GM19467 (cell line): ENCODE measurements around the gene C1QTNF8.

ENCODE experiments used
- ATAC-seq: cut with Tn5 transposase; IDR thresholded peaks from one replicate; pipeline ENCODE4 v1.9.1; 2021; ENCODE audit warnings: mild to moderate bottlenecking, moderate library complexity; ENCODE audit not compliant: unreplicated experiment

C1QTNF8 gene, protein sequence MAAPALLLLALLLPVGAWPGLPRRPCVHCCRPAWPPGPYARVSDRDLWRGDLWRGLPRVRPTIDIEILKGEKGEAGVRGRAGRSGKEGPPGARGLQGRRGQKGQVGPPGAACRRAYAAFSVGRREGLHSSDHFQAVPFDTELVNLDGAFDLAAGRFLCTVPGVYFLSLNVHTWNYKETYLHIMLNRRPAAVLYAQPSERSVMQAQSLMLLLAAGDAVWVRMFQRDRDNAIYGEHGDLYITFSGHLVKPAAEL

DNA sequence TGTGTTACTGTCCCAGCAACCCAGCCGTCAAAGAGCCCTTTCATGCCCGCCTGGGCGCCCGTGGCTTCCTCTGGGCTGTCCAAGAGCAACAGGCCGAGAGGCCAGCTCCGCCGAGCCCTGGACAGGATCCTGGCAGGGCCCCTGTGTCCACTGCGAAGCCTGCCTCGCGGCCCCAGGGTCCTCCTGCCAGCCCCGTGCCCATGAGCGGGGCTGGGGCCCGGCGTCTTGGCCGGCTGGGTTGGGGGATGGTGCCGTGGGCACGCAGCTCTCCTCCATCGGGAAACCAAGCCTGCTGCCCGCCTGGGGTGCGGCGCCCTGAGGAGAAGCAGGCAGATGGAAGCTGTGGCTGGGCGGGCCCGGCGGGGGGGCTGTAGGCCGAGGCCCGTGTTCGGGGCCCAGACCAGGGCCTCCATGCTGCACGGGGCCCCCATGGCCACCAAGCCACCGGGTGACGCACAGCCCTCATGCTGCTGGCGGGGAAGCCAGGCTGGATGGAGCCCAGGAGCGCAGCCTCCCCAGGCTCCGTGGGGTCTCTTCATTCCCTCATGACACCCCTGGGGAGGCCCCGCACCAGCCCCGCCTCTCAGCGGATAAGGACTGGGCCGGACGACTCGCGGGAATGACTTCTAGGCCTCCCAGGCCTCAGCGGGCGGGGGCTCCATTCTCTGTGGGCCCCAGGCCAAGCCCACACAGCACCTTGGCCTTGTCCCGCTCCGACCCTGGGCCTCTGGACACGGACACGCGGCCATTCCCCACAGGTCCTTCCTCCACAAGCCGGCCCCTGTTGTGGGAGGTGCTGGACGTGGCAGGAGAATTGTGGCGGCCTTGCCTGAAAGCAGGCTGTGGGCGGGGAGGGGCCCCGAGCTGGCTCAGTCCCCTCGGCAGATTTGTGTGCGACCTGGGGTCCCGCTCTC is at the start of gene C1QTNF8:
Gene C1QTNF8, minus strand, starts transcription at position 76 of the 914 bp plus-strand sequence. CDS start 1,322 bp downstream, outside the sequence.
- ATAC-seq = no peak

DNA sequence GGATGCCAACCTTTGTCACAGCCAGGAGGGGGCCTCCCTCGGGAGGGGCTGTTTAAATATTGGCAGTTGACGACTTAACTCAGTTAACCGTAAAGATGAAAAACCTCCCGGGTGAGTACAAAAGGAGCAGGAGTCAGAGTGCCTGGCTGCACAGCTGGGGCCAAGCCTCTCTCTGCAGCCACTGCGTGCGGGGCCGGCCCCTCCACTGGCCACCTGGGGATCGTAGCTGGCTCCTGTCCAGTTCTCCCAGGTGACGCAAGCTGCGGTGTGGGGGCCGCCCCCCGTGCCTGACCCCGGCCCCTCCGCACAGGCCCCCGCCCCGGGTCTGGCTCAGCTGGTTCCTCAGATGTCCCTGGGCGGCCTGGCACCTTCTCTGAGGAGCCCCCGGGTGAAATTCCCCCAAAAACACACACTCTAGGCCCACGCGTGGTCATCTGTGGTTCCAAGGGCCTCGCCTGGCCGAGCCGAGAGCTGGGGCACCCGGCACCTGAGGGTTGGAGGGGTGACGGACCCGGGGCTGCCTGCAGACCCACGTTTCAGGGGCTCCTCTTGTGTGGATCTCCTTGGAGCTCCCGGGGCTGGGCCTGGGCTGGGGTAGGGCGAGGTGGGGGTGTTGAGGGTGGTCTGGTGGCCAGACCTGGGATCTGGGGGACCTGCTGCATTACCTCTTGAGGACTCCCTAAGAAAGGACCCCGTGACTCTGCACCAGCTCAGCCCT is 49.5 kb upstream of the C1QTNF8 start:
- ATAC-seq = no peak

DNA sequence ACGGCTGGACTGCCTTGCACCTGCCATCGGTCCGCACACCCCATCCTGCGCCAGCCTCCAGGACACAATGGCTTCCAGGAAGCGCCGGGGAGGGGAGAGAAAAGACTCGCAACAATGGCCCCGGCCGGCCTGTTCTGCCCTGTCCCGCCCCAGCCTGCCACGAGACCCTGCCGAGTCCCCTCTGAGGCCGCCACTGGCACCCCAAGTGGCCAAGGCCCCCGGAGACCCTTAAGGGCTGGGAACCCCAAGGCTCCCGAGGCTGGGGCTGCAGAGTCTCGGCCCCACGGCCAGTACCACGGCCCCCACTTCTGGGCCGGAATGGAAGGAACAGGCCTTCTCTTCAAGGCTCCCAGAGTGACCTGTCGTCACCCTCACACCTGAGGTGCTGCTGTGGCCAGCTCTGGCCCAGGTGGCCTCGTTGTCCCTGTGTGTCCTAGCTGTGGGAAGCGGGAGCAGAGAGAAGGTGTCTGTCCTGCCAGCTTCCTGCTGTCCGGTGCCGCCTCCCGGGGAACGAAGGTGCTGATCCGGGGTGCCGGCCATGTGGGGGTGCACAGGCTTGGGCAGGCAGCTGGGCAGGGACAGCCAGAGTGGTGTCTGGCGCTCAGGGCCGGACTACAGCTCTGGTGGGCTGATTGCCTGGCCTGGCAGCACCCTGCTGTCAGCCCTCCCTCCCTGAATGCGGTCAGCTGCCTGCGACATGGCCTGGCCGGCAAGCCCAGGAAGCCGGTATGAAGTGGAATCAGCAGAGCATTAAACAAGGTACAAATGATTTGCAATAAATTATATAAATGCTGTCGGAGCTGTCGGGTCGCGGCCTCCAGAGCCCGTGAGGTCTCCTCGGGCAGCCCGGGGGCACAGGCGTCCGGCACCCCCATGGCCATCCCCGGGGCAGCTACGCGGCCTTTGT is 48.7 kb upstream of the C1QTNF8 start:
- no peak for ATAC-seq

DNA sequence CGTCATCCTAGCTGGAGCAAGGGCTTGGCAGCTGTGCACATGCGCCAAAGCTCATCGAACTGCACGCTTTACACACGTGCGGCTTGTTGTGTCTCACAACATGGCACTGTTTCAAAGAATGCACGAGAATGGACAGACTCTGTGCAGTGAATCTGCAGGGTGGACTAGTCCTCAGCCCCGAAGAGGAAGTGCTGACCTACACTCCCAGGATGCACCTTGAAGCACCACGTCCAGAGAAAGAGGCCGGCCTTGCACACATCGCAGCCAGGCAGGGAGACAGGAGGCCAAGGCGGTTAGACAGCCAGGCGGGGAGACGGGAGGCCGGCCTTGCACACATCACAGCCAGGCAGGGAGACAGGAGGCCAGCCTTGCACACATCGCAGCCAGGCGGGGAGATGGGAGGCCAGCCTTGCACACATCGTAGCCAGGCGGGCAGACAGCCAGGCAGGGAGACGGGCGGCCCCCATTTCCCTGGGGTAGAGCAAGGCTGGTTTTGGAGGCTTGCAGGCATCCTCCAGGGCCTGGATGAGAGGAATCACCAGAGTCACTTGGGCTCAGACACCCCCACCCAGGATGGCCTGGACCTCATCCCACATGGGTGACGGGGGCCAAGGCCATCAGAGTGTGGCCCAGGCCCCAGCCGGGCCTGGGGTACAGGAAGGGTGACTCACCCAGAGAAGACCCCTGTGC is 47.9 kb upstream of the C1QTNF8 start:
- no peak for ATAC-seq

GRCh38 chr16:1142911-1143310 is 46.9 kb upstream of the C1QTNF8 start:
- ATAC-seq = no peak

DNA sequence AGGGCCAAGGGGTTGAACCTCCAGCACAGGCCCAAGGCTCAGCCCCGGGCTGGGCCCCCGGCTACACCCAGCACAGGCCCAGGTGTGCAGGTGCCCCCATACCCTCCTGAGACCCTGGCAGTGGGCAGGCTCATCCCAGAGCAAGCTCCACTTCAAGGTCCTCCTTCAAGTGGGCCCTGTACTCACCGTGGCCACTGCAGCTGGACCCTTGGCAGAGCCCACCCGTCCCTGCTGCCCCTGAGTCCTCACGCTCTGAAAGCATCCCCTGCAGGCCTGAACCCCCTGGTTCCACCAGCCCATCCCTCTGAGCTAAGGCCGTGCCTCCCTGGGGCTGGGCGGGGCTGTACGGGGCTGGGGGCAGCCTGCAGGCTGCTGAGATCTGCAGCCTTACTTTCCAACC is 45.7 kb upstream of the C1QTNF8 start:
- ATAC-seq = no peak

DNA sequence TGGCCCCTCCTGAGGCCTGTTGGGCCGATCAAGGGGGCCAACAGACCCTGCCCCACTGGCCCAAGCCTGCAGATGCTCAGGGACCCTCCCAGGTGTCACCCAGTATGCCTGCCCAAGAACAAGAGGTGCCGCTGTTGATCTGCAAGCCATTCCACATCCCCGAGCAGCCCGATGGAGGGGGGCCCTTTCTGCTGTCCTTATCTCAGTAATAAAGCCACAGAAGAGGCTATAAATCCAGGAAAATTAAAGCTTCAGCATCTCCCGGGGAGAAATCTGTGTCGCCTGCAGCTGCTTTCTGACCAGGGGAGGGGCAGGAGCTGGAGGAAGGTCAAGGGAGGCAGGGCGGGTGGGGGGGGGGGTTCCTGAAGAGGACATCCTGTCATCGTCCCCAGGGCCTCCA is 45.1 kb upstream of the C1QTNF8 start:
- ATAC-seq = no peak

DNA sequence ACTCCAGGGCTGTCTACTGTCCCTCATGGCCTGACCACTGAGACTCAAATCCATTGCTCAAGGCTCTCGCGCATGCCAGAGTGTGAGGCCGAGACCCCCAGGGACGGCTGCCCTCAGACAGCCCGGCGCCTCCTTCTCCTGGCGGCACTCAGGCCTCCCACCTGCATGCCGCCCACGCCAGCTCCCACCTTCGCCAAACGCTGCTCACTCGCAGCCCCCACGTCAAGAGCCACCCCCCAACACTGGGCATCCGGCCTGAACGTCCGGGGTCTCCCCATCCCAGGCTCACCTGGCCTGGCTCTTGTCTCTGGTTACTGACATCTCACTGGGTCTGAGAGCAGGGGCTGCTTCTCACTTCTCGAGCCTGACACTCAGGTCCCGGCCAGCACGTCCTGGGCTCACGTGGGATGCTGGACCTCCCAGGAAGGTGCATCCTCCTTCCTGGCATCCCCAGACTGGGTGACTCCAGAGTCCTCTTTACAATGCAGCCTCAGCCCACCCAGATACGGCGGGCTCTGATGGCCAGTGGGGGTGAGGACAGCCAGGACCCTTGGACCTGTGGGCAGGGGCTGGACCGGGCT is 44.6 kb upstream of the C1QTNF8 start:
- ATAC-seq = no peak

DNA sequence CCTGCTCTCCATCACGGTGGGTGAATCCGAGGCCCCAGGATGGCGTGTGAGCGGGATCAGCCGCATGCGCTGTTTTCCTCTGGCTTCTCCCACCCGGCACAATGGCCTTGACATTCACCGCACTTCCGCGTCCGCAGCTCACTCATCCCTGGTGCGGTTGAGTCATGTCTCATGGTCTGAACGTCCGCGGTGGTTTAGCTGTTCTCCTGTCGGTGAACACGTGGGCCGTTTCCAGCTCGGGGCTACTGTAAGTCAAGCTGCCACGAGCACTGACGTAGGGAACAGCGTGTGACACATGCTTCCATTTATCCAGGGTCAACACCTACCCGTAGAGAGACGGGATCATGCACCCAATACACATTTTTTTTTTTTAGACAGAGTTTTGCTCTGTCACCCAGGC is 41.6 kb upstream of the C1QTNF8 start:
- ATAC-seq = no peak

DNA sequence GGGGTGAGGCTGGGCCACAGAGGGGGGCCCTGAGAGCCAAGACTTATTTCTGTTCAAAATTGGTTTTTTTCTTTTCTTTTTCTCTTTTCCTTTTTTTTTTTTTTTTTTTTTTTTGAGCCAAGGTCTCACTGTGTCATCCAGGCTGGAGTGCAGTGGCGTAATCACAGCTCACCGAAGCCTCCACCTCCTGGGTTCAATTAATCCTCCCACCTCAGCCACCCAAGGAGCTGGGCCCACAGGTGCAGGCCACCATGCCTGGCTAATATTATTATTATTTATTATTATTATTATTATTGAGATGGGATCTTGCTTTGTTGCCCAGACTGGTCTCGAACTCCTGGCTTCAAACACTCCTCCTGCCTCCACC is 39.4 kb upstream of the C1QTNF8 start:
- ATAC-seq = no peak

- ATAC-seq = no peak
Observed at GRCh38 chr16:1134776-1135458, 38.9 kb upstream of the C1QTNF8 start.

GRCh38 chr16:1133810-1134520 is 37.9 kb upstream of the C1QTNF8 start:
- no peak for ATAC-seq

GRCh38 chr16:1133271-1133670 is 37.2 kb upstream of the C1QTNF8 start:
- no peak for ATAC-seq

DNA sequence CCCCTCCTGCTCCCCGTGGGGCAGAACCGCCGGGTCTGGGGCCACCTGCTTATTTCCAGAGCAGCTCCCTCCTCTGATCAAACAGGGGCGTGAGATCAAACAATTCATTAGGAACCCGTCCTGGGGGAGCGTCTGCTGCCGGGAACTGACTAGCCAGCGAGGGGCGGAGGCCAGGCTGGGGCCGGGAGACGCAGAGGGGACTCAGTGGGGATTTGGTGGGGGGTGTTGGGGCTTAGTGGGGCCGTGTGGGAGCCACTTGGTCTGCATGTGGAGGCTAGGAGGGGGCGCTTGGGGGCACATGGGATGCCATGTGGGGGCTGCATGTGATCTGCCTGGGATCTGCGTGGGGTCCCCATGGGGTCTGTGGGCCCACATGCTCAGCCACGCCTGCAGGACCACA is 36.4 kb upstream of the C1QTNF8 start:
- no peak for ATAC-seq

DNA sequence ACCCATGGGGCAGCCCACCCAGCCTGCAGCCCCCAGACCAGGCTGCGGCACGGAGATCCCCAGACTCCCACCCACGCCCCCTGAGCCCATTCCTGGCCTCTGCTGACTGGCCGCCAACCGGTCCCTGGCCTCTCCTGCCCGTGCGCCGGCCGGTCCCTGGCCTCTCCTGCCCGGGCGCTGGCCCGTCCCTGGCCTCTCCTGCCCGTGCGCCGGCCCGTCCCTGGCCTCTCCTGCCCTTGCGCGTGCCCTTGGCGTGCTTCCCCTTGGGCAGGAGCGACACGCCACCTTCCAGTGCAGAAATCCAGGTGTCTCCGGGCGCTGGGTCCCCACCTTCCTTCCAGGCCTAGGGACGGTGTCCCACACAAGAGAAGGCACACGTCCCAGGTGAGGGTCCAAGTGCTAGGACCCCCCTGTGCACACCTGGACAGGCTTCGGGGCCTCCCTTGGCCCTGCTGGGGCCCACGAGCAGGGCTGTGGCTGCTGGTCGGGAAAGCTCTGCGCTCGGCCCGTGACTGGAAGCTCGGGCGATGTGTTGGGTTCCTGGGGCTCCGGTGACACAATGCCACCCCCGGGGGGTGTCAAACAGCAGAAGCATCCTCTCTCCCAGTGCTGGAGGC is 35.4 kb upstream of the C1QTNF8 start:
- ATAC-seq = no peak

DNA sequence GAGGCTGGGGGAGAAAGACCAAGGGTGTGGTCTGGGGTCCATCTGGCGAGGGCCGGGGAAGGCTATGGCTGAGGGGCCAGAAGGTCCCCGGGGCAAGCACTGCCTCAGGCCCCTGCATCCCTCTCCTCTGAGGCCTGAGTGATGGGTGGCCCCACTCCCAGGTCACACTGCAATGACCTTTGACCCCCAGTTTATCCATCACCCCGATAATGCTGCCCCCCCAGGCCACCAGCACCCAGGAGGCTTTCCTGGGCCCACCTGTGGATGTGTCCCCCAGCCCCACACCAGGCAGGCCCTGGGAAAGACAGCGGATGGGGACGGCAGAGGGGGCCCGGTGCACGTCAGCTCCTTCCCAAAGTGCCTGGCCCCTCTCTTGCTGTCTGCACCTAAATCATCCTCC is 34.3 kb upstream of the C1QTNF8 start:
- no peak for ATAC-seq

GRCh38 chr16:1129106-1129960 is 33.3 kb upstream of the C1QTNF8 start:
- ATAC-seq = no peak
